Activated T-cell treated with anti-CD3 and anti-CD28 coated beads, Interleukin-2, amount 50 U/mL, for 24 hours (primary cell): ENCODE results near the gene KRTAP3-3.

ENCODE experiments used
- DNase-seq: peaks from one replicate; pipeline ENCODE4 v3.0.0-alpha.2; 2020
- H3K27ac Mint-ChIP-seq: 2 replicates; pipeline ENCODE4 v1.8.0; 2020; ENCODE audit warnings: mild to moderate bottlenecking, mixed read lengths
- H3K27me3 Mint-ChIP-seq: 2 replicates; pipeline ENCODE4 v1.8.0; 2020; ENCODE audit warnings: mixed read lengths
- H3K36me3 Mint-ChIP-seq: 2 replicates; pipeline ENCODE4 v1.8.0; 2020; ENCODE audit warnings: low read depth, mixed read lengths
- H3K4me1 Mint-ChIP-seq: 2 replicates; pipeline ENCODE4 v1.8.0; 2020; ENCODE audit warnings: low read depth, mixed read lengths
- H3K4me3 Mint-ChIP-seq: 2 replicates; pipeline ENCODE4 v1.8.0; 2020; ENCODE audit warnings: mild to moderate bottlenecking, moderate library complexity, mixed read lengths
- H3K9me3 Mint-ChIP-seq: 2 replicates; pipeline ENCODE4 v1.8.0; 2020; ENCODE audit warnings: mixed read lengths

Gene KRTAP3-3

DNA sequence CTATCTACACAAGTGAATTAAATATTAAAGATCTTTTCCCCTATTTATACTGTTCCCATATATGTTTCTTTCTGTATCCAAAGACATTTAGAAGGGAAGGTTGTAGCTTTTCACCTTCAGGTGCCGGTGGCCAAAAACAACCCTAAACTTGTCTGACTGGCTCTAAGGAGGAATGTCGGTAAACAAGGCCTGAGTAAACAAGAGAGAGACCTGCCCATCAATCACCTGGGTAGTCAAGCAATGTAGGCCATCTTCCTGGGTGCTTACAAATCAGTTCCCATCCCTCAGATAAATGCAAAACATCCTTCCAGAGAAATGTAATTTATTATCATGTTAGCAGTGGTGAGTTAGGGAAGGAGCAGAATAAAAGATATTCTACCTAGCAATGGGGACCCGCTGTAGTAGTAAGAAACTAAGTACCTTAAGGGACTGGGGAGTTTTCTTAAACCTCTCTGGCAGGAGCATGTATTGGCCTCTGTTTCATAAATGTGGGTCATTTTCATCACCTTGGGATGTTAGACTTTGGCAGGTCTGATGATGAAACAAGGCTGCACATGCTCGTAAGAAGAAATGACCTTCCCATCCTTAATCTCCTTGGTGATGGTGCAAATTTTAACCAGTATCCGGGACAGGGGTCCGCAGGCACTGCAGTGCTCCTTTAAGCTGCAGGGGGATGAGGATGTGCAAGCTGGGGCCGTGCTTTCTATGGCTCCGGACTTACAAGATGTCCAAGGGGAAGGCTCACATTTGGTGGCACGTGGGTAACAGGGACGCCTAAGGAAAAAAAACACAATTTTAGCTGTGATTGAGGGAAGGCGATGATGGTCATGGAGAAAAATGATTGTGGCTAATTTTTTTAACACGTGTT is 35.6 kb downstream of the KRTAP3-3 start:
- Mint-ChIP-seq H3K27me3 (peaks cover 45% of the 10 kb centered on the region), H3K27ac (no peak overlapping the region), H3K4me3 (no peak overlapping the region), H3K36me3 (no peaks in the 10 kb centered on the region), H3K4me1 (peaks cover 4% of the 10 kb centered on the region), H3K9me3 (no peaks in the 10 kb centered on the region)
- no peak for DNase-seq

GRCh38 chr17:40956401-40957254 is 37.3 kb downstream of the KRTAP3-3 start:
- Mint-ChIP-seq H3K27ac (no peak overlapping the region), H3K9me3 (no peaks in the 10 kb centered on the region), H3K27me3 (peaks cover 50% of the 10 kb centered on the region), H3K4me3 (no peak overlapping the region), H3K4me1 (peaks cover 4% of the 10 kb centered on the region), H3K36me3 (no peaks in the 10 kb centered on the region)
- no peak for DNase-seq

GRCh38 chr17:40953881-40954280 is 40.1 kb downstream of the KRTAP3-3 start:
- DNase-seq = no peak
- Mint-ChIP-seq H3K36me3 (no peaks in the 10 kb centered on the region), H3K4me1 (peaks cover 4% of the 10 kb centered on the region), H3K9me3 (no peaks in the 10 kb centered on the region), H3K4me3 (no peak overlapping the region), H3K27me3 (peaks cover 66% of the 10 kb centered on the region), H3K27ac (no peak overlapping the region)

DNA sequence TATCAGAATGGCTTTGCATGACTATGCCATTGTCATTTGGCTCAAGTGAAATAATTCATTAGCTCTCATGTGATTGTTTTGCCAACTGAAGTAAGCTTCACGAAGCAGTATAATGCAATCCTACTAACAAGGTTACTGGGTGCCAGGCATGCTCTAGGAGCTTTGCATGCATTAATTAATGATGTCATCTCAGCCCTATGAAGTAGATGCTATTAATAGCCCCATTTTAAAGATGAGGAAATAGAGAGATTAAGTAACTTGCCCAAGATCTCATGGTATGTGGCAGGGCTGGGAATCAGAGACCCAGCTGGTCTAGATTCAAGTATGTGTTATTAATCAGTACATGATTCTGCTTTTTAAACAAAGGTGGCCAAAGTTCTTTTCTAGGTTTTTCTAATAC is 41.3 kb downstream of the KRTAP3-3 start:
- Mint-ChIP-seq H3K9me3 (no peaks in the 10 kb centered on the region), H3K4me1 (peaks cover 4% of the 10 kb centered on the region), H3K27me3 (peaks cover 78% of the 10 kb centered on the region), H3K4me3 (no peak overlapping the region), H3K36me3 (no peaks in the 10 kb centered on the region), H3K27ac (no peak overlapping the region)
- DNase-seq = no peak

DNA sequence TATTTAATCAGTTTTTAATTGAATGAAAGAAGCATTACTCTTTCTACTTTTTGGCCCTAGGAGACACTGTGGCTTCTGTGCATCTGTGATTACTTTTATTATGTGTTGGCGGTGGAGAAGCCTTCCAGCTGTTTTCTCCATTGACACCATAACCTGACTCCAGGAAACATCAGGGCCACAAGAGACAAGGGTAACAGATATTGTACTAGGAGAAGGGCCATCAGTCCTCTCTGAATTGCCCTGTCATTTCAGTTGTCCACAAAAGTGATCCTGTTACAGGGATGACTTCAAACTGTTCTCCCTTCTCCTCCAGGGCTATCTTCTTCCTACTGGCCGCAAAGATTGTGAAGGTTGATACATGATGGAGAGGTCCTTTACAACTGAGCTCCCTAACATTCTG is 41.8 kb downstream of the KRTAP3-3 start:
- H3K4me1 Mint-ChIP-seq = peaks cover 4% of the 10 kb centered on the region
- H3K36me3 Mint-ChIP-seq = no peaks in the 10 kb centered on the region
- no peaks in the 10 kb centered on the region for H3K9me3 Mint-ChIP-seq
- no peak for DNase-seq
- H3K4me3 Mint-ChIP-seq = no peak overlapping the region
- H3K27me3 Mint-ChIP-seq = peaks cover 81% of the 10 kb centered on the region
- no peak overlapping the region for H3K27ac Mint-ChIP-seq

DNA sequence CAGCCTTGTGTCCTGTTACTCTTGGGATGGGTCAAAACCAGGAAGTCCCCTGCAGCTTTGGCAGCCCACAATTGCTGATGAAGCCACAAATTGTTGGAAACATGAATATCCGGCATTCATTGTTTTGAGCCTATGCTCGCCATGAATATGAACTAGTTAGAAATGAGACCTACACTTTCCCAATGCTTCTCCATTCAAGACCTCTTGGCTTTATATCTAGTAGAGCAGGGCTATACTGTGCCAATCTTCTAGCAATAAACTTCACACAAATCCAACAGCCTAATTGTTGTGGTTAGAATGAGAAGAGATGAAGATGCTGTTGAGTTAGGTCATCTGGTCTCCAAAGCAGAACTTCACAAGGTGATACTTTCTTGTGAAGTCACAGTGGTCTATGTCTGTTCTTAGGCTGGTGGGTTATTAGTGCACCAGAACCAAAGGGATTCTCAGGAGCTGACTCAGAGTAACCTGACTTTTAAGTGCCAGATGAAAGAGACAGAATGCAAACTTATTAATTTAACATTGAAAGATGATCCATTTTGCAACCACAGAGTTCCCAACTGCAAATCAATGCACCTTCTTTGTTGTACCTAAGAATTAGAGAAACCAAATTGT is 42.8 kb downstream of the KRTAP3-3 start:
- Mint-ChIP-seq H3K4me3 (no peak overlapping the region), H3K4me1 (peaks cover 4% of the 10 kb centered on the region), H3K27ac (no peak overlapping the region), H3K36me3 (no peaks in the 10 kb centered on the region), H3K27me3 (peaks cover 88% of the 10 kb centered on the region), H3K9me3 (no peaks in the 10 kb centered on the region)
- DNase-seq = no peak

DNA sequence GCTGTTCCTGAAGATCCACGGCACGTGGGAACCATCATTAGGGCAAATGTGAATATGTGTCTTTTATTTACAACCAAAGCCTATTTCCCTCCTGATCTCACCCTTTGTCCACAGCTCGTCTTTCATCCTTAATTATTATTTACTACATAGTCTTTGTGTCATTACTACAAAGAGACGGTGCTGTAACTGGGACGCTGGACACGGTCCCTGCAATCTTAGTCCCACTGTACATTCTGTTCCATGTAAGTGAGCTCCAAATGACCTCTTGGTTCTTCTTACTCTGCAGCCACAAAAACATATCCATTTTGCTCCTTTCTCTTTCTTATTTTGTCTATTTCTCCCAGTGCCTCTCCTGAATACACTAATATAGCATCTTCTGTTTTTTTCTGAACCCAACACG is 43.8 kb downstream of the KRTAP3-3 start:
- DNase-seq = no peak
- H3K9me3 Mint-ChIP-seq = no peaks in the 10 kb centered on the region
- H3K27me3 Mint-ChIP-seq = peaks cover 86% of the 10 kb centered on the region
- H3K4me3 Mint-ChIP-seq = no peak overlapping the region
- peaks cover 4% of the 10 kb centered on the region for H3K4me1 Mint-ChIP-seq
- no peak overlapping the region for H3K27ac Mint-ChIP-seq
- H3K36me3 Mint-ChIP-seq = no peaks in the 10 kb centered on the region

DNA sequence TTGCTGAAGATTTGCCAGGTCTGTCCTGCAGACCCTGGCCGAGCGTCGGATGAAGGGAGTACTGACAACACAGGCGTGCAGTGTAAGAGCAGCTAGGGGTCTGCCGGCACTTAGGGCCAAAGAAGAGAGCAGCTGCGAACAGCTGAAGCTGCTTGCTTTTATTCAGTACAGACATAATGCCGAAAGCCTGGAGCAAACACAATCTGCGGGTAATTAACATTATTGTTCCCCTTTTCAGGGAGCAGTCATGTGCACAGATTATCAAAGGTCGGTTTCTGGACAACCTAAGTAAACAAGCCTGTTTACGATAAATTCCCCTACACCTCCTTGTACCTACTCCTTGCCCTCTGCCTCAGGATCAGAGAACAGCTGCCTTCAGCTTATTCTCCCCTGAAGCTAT is 44.5 kb downstream of the KRTAP3-3 start:
- no peaks in the 10 kb centered on the region for H3K36me3 Mint-ChIP-seq
- H3K27ac Mint-ChIP-seq = no peak overlapping the region
- H3K4me3 Mint-ChIP-seq = no peak overlapping the region
- peaks cover 4% of the 10 kb centered on the region for H3K4me1 Mint-ChIP-seq
- H3K9me3 Mint-ChIP-seq = no peaks in the 10 kb centered on the region
- no peak for DNase-seq
- peaks cover 85% of the 10 kb centered on the region for H3K27me3 Mint-ChIP-seq

- H3K36me3 Mint-ChIP-seq = no peaks in the 10 kb centered on the region
- no peak for DNase-seq
- no peaks in the 10 kb centered on the region for H3K9me3 Mint-ChIP-seq
- H3K27me3 Mint-ChIP-seq = peaks cover 81% of the 10 kb centered on the region
- no peak overlapping the region for H3K27ac Mint-ChIP-seq
- no peak overlapping the region for H3K4me3 Mint-ChIP-seq
- no peaks in the 10 kb centered on the region for H3K4me1 Mint-ChIP-seq
These were observed 46.0 kb downstream of the KRTAP3-3 start for GRCh38 chr17:40947929-40948328.

DNA sequence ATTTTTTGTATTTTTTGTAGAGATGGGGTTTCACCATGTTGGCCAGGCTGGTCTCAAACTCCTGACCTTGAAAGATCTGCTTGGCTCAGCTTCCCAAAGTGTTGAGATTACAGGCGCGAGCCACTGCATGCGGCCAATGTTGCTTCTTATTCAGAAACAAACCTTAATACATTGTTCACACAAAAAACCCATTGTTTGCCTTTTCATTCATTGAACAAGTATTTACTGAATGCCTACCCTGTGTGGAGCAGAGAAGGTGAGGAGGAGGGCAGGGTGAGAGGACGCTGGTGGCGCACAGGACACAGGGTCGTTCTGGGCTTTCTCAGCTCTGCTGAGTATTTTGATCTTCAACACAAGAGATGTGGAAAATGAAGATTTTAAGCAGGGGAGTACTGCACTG is 48.5 kb downstream of the KRTAP3-3 start:
- Mint-ChIP-seq H3K4me3 (no peak overlapping the region), H3K36me3 (no peaks in the 10 kb centered on the region), H3K27me3 (peaks cover 65% of the 10 kb centered on the region), H3K4me1 (no peaks in the 10 kb centered on the region), H3K27ac (no peak overlapping the region), H3K9me3 (no peaks in the 10 kb centered on the region)
- DNase-seq = no peak

DNA sequence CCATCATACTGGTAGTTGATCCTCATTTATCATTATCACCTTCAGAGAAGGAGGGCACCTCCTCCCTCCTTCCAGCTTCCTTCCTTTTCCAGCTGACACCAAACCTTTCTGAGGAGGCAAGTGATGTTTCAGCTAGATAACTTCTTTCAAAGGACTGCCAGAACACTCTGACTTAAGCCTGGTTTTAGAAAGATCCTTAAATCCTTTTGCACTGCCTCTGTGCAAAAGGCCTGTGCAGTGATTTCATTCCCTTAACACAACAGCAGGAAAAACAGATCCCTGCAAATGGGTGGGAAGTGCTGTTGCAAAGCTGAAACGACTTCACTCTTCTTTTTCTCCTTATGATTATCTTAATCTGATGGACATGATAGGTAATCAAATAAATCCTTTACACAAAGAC is 49.4 kb downstream of the KRTAP3-3 start:
- Mint-ChIP-seq H3K4me1 (no peaks in the 10 kb centered on the region), H3K27me3 (peaks cover 59% of the 10 kb centered on the region), H3K4me3 (no peak overlapping the region), H3K36me3 (no peaks in the 10 kb centered on the region), H3K9me3 (no peaks in the 10 kb centered on the region), H3K27ac (no peak overlapping the region)
- no peak for DNase-seq
